ENCODE results near the gene SLC39A9.
"Not testable (repeated sequence)": the region's sequence is repeated elsewhere in the genome, so short reads cannot be mapped to it uniquely, and the experiment has no call there.

The SLC39A9 gene

GRCh38 chr14:69428289-69428998 is 30.0 kb downstream of the SLC39A9 start:
- no peak for DNase-seq

- no peak for DNase-seq
Observed at GRCh38 chr14:69429643-69430042, 31.2 kb downstream of the SLC39A9 start.

GRCh38 chr14:69430306-69430939 is 31.9 kb downstream of the SLC39A9 start:
- DNase-seq: no peak

- DNase-seq: no peak
Observed at GRCh38 chr14:69432364-69432763, 33.9 kb downstream of the SLC39A9 start.

- no peak for DNase-seq
Observed at GRCh38 chr14:69439521-69440270, 41.2 kb downstream of the SLC39A9 start.

GRCh38 chr14:69441948-69442347 is 43.5 kb downstream of the SLC39A9 start:
- DNase-seq: no peak

GRCh38 chr14:69443296-69443805 is 44.9 kb downstream of the SLC39A9 start:
- DNase-seq: no peak

- no peak for DNase-seq
Observed at GRCh38 chr14:69449216-69449615, 50.7 kb downstream of the SLC39A9 start.

GRCh38 chr14:69451941-69452340 is 53.4 kb downstream of the SLC39A9 start:
- no peak for DNase-seq

GRCh38 chr14:69458350-69458749 is 59.9 kb downstream of the SLC39A9 start:
- no peak for DNase-seq

GRCh38 chr14:69459122-69459521 is 60.6 kb downstream of the SLC39A9 start:
- no peak for DNase-seq

- DNase-seq: peak; percentile 53
Observed at GRCh38 chr14:69460093-69460701, 61.7 kb downstream of the SLC39A9 start.

- no peak for DNase-seq
Observed at GRCh38 chr14:69464379-69464778, 65.9 kb downstream of the SLC39A9 start.

- no peak for DNase-seq
Observed at GRCh38 chr14:69464829-69465228, 66.3 kb downstream of the SLC39A9 start.

- DNase-seq: no peak
Observed at GRCh38 chr14:69468949-69469348, 70.5 kb downstream of the SLC39A9 start.

GRCh38 chr14:69471436-69471835 is 72.9 kb downstream of the SLC39A9 start:
- no peak for DNase-seq

- no peak for DNase-seq
Observed at GRCh38 chr14:69471916-69472315, 73.4 kb downstream of the SLC39A9 start.

GRCh38 chr14:69473260-69473659 is 74.8 kb downstream of the SLC39A9 start:
- DNase-seq: no peak

- DNase-seq: no peak
Observed at GRCh38 chr14:69473946-69474345, 75.5 kb downstream of the SLC39A9 start.

GRCh38 chr14:69475194-69475818 is 76.8 kb downstream of the SLC39A9 start:
- DNase-seq: peak; percentile 26

GRCh38 chr14:69476824-69477450 is 78.4 kb downstream of the SLC39A9 start:
- DNase-seq: not testable (repeated sequence)

- DNase-seq: not testable (repeated sequence)
Observed at GRCh38 chr14:69478055-69478454, 79.6 kb downstream of the SLC39A9 start.

Measured in NCI-H1092 (cell line).